Measurements from ENCODE around the gene PCDHGB3. TPM values are rescaled to one million over a fixed set of nuclear protein-coding genes. Genes with fewer than 3 reads are reported as not detected.
"Not testable (repeated sequence)": the region's sequence is repeated elsewhere in the genome, so short reads cannot be mapped to it uniquely, and the experiment has no call there.

Gene PCDHGB3
- total RNA-seq, 1 experiment from 2014 or later = 1.6 TPM

DNA sequence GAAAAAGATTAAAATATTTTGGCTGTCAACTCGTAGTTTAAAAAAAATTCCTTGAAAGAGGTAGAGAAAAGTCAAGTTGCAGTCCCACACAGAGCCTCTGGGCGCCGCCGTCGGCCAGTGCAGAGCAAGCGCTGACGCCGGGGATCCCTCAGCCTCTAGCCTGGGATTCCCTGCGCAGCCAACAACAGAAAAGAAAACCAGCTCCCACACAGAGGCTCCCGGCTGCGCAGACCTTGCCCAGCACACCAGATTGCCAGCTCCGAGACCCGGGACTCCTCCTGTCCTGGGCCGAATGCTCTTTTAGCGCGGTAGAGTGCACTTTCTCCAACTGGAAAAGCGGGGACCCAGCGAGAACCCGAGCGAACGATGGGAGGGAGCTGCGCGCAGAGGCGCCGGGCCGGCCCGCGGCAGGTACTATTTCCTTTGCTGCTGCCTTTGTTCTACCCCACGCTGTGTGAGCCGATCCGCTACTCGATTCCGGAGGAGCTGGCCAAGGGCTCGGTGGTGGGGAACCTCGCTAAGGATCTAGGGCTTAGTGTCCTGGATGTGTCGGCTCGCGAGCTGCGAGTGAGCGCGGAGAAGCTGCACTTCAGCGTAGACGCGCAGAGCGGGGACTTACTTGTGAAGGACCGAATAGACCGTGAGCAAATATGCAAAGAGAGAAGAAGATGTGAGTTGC, 47.6 kb downstream of the PCDHGB3 start, which contains the start of gene PCDHGB7:
PCDHGB7 (plus strand) TSS at position 184 of the 679 bp plus-strand sequence; CDS start at position 367, 183 bp downstream.
- not testable (repeated sequence) for H3K4me1 ChIP-seq (ENCODE audit: insufficient read depth, low read length); H3K79me1 ChIP-seq (ENCODE audit: insufficient read depth, low read depth, low read length, poor library complexity, severe bottlenecking); H3K56ac ChIP-seq (ENCODE audit: insufficient read length, low read depth, low read length); H3T11ph ChIP-seq (ENCODE audit: low read length); H2AK5ac ChIP-seq (ENCODE audit: insufficient read length, low read length); H4K91ac ChIP-seq (ENCODE audit: insufficient read length, low read depth, low read length); H2BK5ac ChIP-seq (ENCODE audit: insufficient read length, low read length); H2BK15ac ChIP-seq (ENCODE audit: low read depth, low read length); H3K14ac ChIP-seq (ENCODE audit: insufficient read depth, low read length); H3K23me2 ChIP-seq (ENCODE audit: insufficient read length, low read depth, low read length, poor library complexity, severe bottlenecking); H2AFZ ChIP-seq (ENCODE audit: low read length); H2BK120ac ChIP-seq (ENCODE audit: low read depth, low read length, poor library complexity, severe bottlenecking); H4K20me1 ChIP-seq (ENCODE audit: control insufficient read depth, insufficient read depth, insufficient read length); H3K4ac ChIP-seq (ENCODE audit: low read depth, low read length); H3K27me3 ChIP-seq (ENCODE audit: insufficient read depth, low read length); H3K79me2 ChIP-seq (ENCODE audit: insufficient read depth, low read length); H3K27ac ChIP-seq (ENCODE audit: insufficient read length, low read depth, low read length); H2BK12ac ChIP-seq (ENCODE audit: insufficient read length, low read depth, low read length); H4K5ac ChIP-seq (ENCODE audit: insufficient read length, low read depth, low read length); H4K8ac ChIP-seq (replicated peaks; ENCODE audit: insufficient read length, low read depth, low read length); H3K23ac ChIP-seq (ENCODE audit: insufficient read length, low read depth, low read length); H2BK20ac ChIP-seq (ENCODE audit: low read depth, low read length, poor library complexity, severe bottlenecking)
- peak; percentile 85 for DNase-seq
- H3K9me3 ChIP-seq (ENCODE audit: control insufficient read depth, low read depth, low read length) = peaks cover 13% of the 10 kb centered on the region
- peak within 1 kb of the TSS; percentile 58 for H3K9ac ChIP-seq (ENCODE audit: extremely low read depth, insufficient read length, low read length)
- Mint-ChIP-seq H3K4me1 (peaks cover 9 to 17% of the 10 kb centered on the region in 2 experiments), H3K36me3 (ENCODE audit: insufficient read depth in 1 of 3, low read depth in 3 of 3) (peaks cover 58 to 84% (median 62%) of the 10 kb centered on the region in 3 experiments), H3K27me3 (ENCODE audit: low read depth) (peaks cover 20% of the 10 kb centered on the region), H3K27ac (peak within 1 kb of the TSS in 1 of 3 experiments; percentile 55; a peak in 1 of 7 replicates), H3K4me3 (peak within 1 kb of the TSS; percentile 79 to 86), H3K9me3 (peaks cover 66 to 77% of the 10 kb centered on the region in 2 experiments)
- H3K4me2 ChIP-seq (ENCODE audit: insufficient read depth, insufficient read length, low read length) = peak within 1 kb of the TSS; percentile 84
- no CpG with 5 or more reads among the region's 47 CpGs for WGBS (ENCODE audit: extremely low coverage, insufficient read length, low lambda C conversion rate)
- peak within 1 kb of the TSS; percentile 60 for H3K18ac ChIP-seq (ENCODE audit: insufficient read length, low read depth, low read length)
- TF ChIP-seq, protein P1, sequence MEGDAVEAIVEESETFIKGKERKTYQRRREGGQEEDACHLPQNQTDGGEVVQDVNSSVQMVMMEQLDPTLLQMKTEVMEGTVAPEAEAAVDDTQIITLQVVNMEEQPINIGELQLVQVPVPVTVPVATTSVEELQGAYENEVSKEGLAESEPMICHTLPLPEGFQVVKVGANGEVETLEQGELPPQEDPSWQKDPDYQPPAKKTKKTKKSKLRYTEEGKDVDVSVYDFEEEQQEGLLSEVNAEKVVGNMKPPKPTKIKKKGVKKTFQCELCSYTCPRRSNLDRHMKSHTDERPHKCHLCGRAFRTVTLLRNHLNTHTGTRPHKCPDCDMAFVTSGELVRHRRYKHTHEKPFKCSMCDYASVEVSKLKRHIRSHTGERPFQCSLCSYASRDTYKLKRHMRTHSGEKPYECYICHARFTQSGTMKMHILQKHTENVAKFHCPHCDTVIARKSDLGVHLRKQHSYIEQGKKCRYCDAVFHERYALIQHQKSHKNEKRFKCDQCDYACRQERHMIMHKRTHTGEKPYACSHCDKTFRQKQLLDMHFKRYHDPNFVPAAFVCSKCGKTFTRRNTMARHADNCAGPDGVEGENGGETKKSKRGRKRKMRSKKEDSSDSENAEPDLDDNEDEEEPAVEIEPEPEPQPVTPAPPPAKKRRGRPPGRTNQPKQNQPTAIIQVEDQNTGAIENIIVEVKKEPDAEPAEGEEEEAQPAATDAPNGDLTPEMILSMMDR (conservative IDR thresholded peaks at IDR 0.05) = peak; percentile 87

Measured in H9 (cell line).